ENCODE data around the gene PAX6.

The PAX6 gene

DNA sequence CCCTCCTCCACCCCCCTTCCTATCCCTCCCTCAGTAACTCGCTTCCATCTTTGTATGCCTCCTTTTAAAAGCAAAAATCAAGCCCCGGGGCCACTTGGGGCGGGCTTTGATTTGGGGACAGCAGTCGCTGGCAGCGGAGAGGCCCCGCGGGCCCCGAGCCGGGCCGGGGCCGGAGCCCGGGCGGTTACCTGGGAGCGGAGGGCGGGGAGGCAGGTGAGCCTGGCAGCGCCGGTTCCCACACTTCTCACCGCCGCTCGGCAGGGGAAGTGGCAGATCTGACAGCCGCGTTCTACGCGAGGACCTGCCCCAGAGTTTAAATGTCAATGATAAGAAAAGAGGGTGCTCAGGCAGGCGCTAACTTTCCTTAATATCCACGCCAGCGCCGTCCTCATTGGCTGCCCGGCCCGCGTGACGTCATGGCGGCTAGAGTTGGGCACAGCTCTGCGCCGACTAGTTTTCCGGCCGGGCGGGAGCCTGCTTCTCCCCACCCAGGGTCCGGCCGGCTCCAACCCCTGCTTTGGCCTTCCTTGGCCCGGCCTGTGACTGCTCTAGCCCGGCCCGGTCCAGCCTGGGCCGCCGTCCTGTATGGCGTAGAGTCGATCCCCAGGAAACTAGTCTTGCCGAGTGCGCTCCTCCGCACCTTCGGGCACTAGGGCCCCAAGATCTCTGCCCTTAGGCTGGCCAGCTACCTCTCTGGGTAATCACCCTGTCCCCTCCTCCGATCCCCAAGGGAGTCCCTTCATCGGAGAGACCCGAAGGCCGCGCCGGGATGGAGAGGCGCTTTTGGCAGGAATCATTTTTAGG, 6.7 kb upstream of the PAX6 start:
- Histone ChIP-seq H3K79me2 (ENCODE audit: insufficient read depth, low read length) (no peaks in the 10 kb centered on the region), H3F3A (ENCODE audit: insufficient read depth) (no peaks in the 10 kb centered on the region), H3K27me3 (ENCODE audit: low read length) (no peaks in the 10 kb centered on the region), H3K9me3 (ENCODE audit: insufficient read depth, low read length) (no peaks in the 10 kb centered on the region), H3K9ac (ENCODE audit: low read length) (no peak overlapping the region), H3K4me2 (ENCODE audit: low read depth, low read length, poor library complexity, severe bottlenecking) (no peak overlapping the region), H2AFZ (ENCODE audit: low read depth, low read length, severe bottlenecking) (no peak overlapping the region), H3K36me3 (ENCODE audit: low read length) (no peaks in the 10 kb centered on the region), H4K20me1 (ENCODE audit: low read depth, low read length) (no peaks in the 10 kb centered on the region), H3K4me3 (ENCODE audit: insufficient read depth, low read length, poor library complexity, severe bottlenecking) (no peak overlapping the region), H3K9me2 (replicated peaks; ENCODE audit: insufficient read depth, low read length) (no peaks in the 10 kb centered on the region), H3K27ac (ENCODE audit: low read depth, low read length) (no peak overlapping the region)
- TF ChIP-seq, protein P1, sequence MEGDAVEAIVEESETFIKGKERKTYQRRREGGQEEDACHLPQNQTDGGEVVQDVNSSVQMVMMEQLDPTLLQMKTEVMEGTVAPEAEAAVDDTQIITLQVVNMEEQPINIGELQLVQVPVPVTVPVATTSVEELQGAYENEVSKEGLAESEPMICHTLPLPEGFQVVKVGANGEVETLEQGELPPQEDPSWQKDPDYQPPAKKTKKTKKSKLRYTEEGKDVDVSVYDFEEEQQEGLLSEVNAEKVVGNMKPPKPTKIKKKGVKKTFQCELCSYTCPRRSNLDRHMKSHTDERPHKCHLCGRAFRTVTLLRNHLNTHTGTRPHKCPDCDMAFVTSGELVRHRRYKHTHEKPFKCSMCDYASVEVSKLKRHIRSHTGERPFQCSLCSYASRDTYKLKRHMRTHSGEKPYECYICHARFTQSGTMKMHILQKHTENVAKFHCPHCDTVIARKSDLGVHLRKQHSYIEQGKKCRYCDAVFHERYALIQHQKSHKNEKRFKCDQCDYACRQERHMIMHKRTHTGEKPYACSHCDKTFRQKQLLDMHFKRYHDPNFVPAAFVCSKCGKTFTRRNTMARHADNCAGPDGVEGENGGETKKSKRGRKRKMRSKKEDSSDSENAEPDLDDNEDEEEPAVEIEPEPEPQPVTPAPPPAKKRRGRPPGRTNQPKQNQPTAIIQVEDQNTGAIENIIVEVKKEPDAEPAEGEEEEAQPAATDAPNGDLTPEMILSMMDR (IDR thresholded peaks at IDR 0.05; ENCODE audit: insufficient read depth, low read length, poor library complexity, severe bottlenecking): no peak
- TF ChIP-seq EZH2phosphoT487 (conservative IDR thresholded peaks at IDR 0.05; ENCODE audit: low read length): no peak

DNA sequence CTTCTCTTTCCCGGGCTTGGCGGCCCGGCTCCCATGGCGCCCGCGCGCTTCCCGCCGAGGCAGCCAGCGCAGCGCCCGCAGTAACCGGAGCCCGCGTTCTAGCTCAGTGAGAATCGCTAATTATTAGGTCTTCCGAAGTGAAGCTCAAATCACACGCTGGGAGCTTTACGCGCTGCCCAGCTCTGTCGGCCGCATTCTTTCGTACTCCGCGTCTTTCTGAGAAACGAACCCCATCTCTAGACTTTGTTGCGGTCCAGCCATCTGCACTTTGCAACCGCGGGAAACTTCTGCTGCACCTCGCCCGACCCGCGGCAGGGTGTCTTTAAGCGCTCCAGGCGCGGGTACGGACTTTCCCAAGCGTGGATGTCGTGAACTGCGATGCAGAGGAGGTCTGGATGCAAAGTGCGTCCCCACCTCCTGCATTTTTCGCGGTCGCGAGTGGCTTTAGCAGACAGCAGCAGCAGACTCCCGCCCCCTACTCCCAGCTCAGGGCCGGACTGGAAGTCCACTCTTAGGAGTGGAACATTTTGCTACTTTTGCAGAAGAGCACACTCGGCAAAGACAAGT, 6.0 kb upstream of the PAX6 start:
- Histone ChIP-seq H3F3A (ENCODE audit: insufficient read depth) (no peaks in the 10 kb centered on the region), H3K27me3 (ENCODE audit: low read length) (no peaks in the 10 kb centered on the region), H3K36me3 (ENCODE audit: low read length) (no peaks in the 10 kb centered on the region), H3K9me3 (ENCODE audit: insufficient read depth, low read length) (no peaks in the 10 kb centered on the region), H3K4me3 (ENCODE audit: insufficient read depth, low read length, poor library complexity, severe bottlenecking) (no peak overlapping the region), H3K9ac (ENCODE audit: low read length) (no peak overlapping the region), H4K20me1 (ENCODE audit: low read depth, low read length) (no peaks in the 10 kb centered on the region), H3K4me2 (ENCODE audit: low read depth, low read length, poor library complexity, severe bottlenecking) (no peak overlapping the region), H2AFZ (ENCODE audit: low read depth, low read length, severe bottlenecking) (no peak overlapping the region), H3K79me2 (ENCODE audit: insufficient read depth, low read length) (no peaks in the 10 kb centered on the region), H3K27ac (ENCODE audit: low read depth, low read length) (no peak overlapping the region), H3K9me2 (replicated peaks; ENCODE audit: insufficient read depth, low read length) (no peaks in the 10 kb centered on the region)
- TF ChIP-seq, protein P1 (IDR thresholded peaks at IDR 0.05; ENCODE audit: insufficient read depth, low read length, poor library complexity, severe bottlenecking): no peak
- no peak for TF ChIP-seq EZH2phosphoT487 (conservative IDR thresholded peaks at IDR 0.05; ENCODE audit: low read length)

DNA sequence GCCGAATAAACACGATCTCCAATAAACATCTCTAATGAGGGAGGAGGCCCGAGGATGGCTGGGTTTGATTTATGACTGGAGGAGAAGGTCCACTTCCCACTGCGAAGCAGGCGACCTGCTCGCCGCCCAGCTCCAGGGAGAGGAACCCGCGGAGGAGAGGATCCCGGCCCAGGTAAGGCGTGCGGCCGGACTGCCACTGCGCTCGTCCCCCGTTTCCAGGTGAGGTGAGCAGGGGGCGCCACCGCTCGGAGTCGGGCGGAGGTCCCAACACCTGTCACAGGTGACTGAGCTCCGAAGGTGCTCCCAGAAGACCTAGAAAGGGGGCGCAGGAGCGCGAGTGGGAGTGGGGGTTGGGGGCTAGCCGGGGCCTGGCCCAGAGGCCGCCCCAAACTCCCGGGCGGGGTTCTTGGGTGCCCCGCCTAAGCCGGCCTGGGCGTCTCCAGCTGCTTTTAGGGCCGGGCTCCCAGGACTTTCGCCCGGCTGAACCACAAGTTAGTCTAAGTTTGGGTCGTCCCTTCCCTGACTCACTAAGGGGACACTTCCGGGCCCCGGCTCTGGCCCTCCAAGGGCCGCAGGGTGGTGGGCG, 5.4 kb upstream of the PAX6 start:
- Histone ChIP-seq H3K9me2 (replicated peaks; ENCODE audit: insufficient read depth, low read length) (no peaks in the 10 kb centered on the region), H3K9me3 (ENCODE audit: insufficient read depth, low read length) (no peaks in the 10 kb centered on the region), H3F3A (ENCODE audit: insufficient read depth) (no peaks in the 10 kb centered on the region), H3K79me2 (ENCODE audit: insufficient read depth, low read length) (no peaks in the 10 kb centered on the region), H3K27me3 (ENCODE audit: low read length) (no peaks in the 10 kb centered on the region), H3K4me2 (ENCODE audit: low read depth, low read length, poor library complexity, severe bottlenecking) (no peak overlapping the region), H4K20me1 (ENCODE audit: low read depth, low read length) (no peaks in the 10 kb centered on the region), H3K9ac (ENCODE audit: low read length) (no peak overlapping the region), H2AFZ (ENCODE audit: low read depth, low read length, severe bottlenecking) (no peak overlapping the region), H3K36me3 (ENCODE audit: low read length) (no peaks in the 10 kb centered on the region), H3K4me3 (ENCODE audit: insufficient read depth, low read length, poor library complexity, severe bottlenecking) (no peak overlapping the region), H3K27ac (ENCODE audit: low read depth, low read length) (no peak overlapping the region)
- no peak for TF ChIP-seq EZH2phosphoT487 (conservative IDR thresholded peaks at IDR 0.05; ENCODE audit: low read length)
- TF ChIP-seq, protein P1 (IDR thresholded peaks at IDR 0.05; ENCODE audit: insufficient read depth, low read length, poor library complexity, severe bottlenecking): no peak

Data from SU-DHL-6 (cell line).